K562 (cell line): ENCODE results near the gene PGBD1. TPM values are rescaled to one million over a fixed set of nuclear protein-coding genes. Genes with fewer than 3 reads are reported as not detected.

Experiments used
- ATAC-seq: fragments of 200-7000 bp; cut with Tn5 transposase; 3 replicates; pipeline ENCODE4 v1.9.1; 2020; ENCODE audit warnings: moderate library complexity
- BruUV-seq: library from RNA; stranded (reverse); fragments of 400-500 nt; replicated peaks from 2 replicates; lab custom pipeline; 2021; lab: Mats Ljungman, UMichigan
- CTCF ChIA-PET: fragments of 300-600 bp; formaldehyde crosslinking; extraction: SDS; loops from one replicate; lab custom pipeline; 2021; ENCODE audit warnings: low intra/inter-chr PET ratio; lab: Yijun Ruan, JAX
- POLR2A ChIA-PET: fragments of 300-600, 350-650 bp; sonication (Branson Sonifier 250); formaldehyde crosslinking; extraction: SDS; loops from one replicate; lab custom pipeline; 2021; ENCODE audit warnings: antibody characterized with exemption, inconsistent platforms; lab: Yijun Ruan, JAX
- DNase-seq, 4 experiments: peaks; one replicate each; pipeline versions ENCODE4 v3.0.0 to v3.0.0-alpha.2; 2011 to 2018; ENCODE audit warnings: low spot score in 3 of 4, mixed read lengths in 3 of 4; ENCODE audit errors: extremely low read depth in 1 of 4
- FAIRE-seq: peaks from 2 replicates; lab custom pipeline; 2011; peaks lifted over from hg19 to GRCh38; lab: Jason Lieb, UNC
- H2AFZ ChIP-seq: 2 replicates; pipeline ENCODE4 v1.6.0; 2011; ENCODE audit warnings: low read depth, low read length, control low read depth, inconsistent platforms
- H3K27ac ChIP-seq: fragments of 200-600 bp; 3 replicates; pipeline ENCODE4 v1.8.0; 2011; ENCODE audit warnings: low read depth, mild to moderate bottlenecking, control low read depth, inconsistent platforms, low read length, moderate library complexity, mixed read lengths; ENCODE audit errors: extremely low read depth
- H3K27me3 ChIP-seq, 2 experiments: fragments of 300-600 bp in 1 of 2; 2 replicates in 1 of 2; 3 replicates in 1 of 2; pipeline versions ENCODE4 v1.6.0 to v1.8.0; 2011; ENCODE audit warnings: inconsistent platforms in 2 of 2, low read length in 2 of 2, mild to moderate bottlenecking in 1 of 2, mixed read lengths in 1 of 2, moderate library complexity in 1 of 2; ENCODE audit not compliant: control insufficient read depth in 2 of 2, insufficient read depth in 2 of 2
- H3K36me3 ChIP-seq: fragments of 300-600 bp; 3 replicates; pipeline ENCODE4 v1.8.0; 2011; ENCODE audit warnings: mild to moderate bottlenecking, low read length, inconsistent platforms; ENCODE audit not compliant: control insufficient read depth, insufficient read depth
- H3K4me1 ChIP-seq, 2 experiments: fragments of 200-600 bp in 1 of 2; replicated peaks in 1 of 2; 2 replicates in 1 of 2; 3 replicates in 1 of 2; pipeline versions ENCODE4 v1.5.1 to v1.8.0; 2011; ENCODE audit warnings: inconsistent platforms in 2 of 2, low read length in 2 of 2, mild to moderate bottlenecking in 1 of 2, mixed read lengths in 1 of 2, moderate library complexity in 1 of 2; ENCODE audit not compliant: control insufficient read depth in 2 of 2, insufficient read depth in 2 of 2
- H3K4me2 ChIP-seq: 2 replicates; pipeline ENCODE4 v1.6.1; 2011; ENCODE audit warnings: low read length, control low read depth, inconsistent platforms, mixed read lengths; ENCODE audit not compliant: insufficient read depth
- H3K4me3 ChIP-seq: fragments of 200-600 bp; sonication (generic), shearing (Covaris generic); 2 replicates; pipeline ENCODE4 v1.5.1; 2016; ENCODE audit warnings: control low read depth, inconsistent platforms
- H3K79me2 ChIP-seq: fragments of 200-600 bp; 3 replicates; pipeline ENCODE4 v1.8.0; 2011; ENCODE audit warnings: low read length, inconsistent platforms; ENCODE audit not compliant: control insufficient read depth, insufficient read depth
- H3K9ac ChIP-seq, 2 experiments: 2 replicates each; pipeline versions ENCODE4 v1.6.0 to v1.6.1; 2011; ENCODE audit warnings: low read depth in 2 of 2, low read length in 2 of 2, control low read depth in 1 of 2, inconsistent platforms in 1 of 2, mild to moderate bottlenecking in 1 of 2, mixed read lengths in 1 of 2; ENCODE audit not compliant: insufficient read depth in 1 of 2
- H3K9me1 ChIP-seq: one replicate; pipeline ENCODE4 v1.6.0; 2011; ENCODE audit warnings: inconsistent platforms, mild to moderate bottlenecking, low read length, moderate library complexity; ENCODE audit not compliant: control insufficient read depth, insufficient read depth
- H3K9me3 ChIP-seq: replicated peaks from 2 replicates; pipeline ENCODE4 v1.5.1; 2011; ENCODE audit warnings: low read depth, low read length, inconsistent platforms; ENCODE audit not compliant: control insufficient read depth, insufficient read depth
- H4K20me1 ChIP-seq: replicated peaks from 2 replicates; pipeline ENCODE4 v1.6.1; 2011; ENCODE audit warnings: low read length, inconsistent platforms, mixed read lengths; ENCODE audit not compliant: control insufficient read depth, insufficient read depth
- CBX1 ChIP-seq: sonication (generic); IDR thresholded peaks from 2 replicates; pipeline ENCODE4 v1.6.1; 2016; ENCODE audit warnings: antibody characterized with exemption, low read depth, mild to moderate bottlenecking
- CCNT2 ChIP-seq: IDR thresholded peaks from 2 replicates; pipeline ENCODE4 v1.6.1; 2011; ENCODE audit warnings: borderline replicate concordance, low read depth, mild to moderate bottlenecking, moderate library complexity, mixed read lengths, low read length; ENCODE audit not compliant: insufficient read length; ENCODE audit errors: extremely low read depth
- EP400 ChIP-seq: fragments of 450-650 bp; IDR thresholded peaks from 2 replicates; pipeline ENCODE4 v1.6.1; 2017; ENCODE audit warnings: antibody characterized with exemption, mild to moderate bottlenecking, moderate library complexity
- ETV1 ChIP-seq: fragments of 450-650 bp; conservative IDR thresholded peaks from 2 replicates; pipeline ENCODE4 v1.6.1; 2016; ENCODE audit warnings: missing genetic modification characterization, control low read depth, low read depth, missing compliant biosample characterization
- MCM5 ChIP-seq: fragments of 450-650 bp; IDR thresholded peaks from 2 replicates; pipeline ENCODE4 v1.6.1; 2016; ENCODE audit warnings: low read depth
- NFE2L1 ChIP-seq: fragments of 450-650 bp; IDR thresholded peaks from 2 replicates; pipeline ENCODE4 v1.6.1; 2016; ENCODE audit warnings: missing genetic modification characterization, low read depth, mild to moderate bottlenecking, missing compliant biosample characterization, moderate library complexity, borderline replicate concordance
- NFXL1 ChIP-seq: fragments of 450-650 bp; formaldehyde crosslinking; IDR thresholded peaks from 2 replicates; pipeline ENCODE4 v1.4.0; 2021; ENCODE audit warnings: mild to moderate bottlenecking
- PURB ChIP-seq: sonication (generic); formaldehyde crosslinking; IDR thresholded peaks from 2 replicates; pipeline ENCODE4 v1.9.0; 2021; ENCODE audit warnings: low read depth, mild to moderate bottlenecking, missing genetic modification reagents
- TRIM24 ChIP-seq, 2 experiments: fragments of 450-650 bp; IDR thresholded peaks; 2 replicates each; pipeline ENCODE4 v1.6.1; 2016
- TRIM28 ChIP-seq: fragments of 450-650 bp; IDR thresholded peaks from 2 replicates; pipeline ENCODE4 v1.6.1; 2017
- XRCC3 ChIP-seq: fragments of 450-650 bp; IDR thresholded peaks from 2 replicates; pipeline ENCODE4 v1.6.1; 2017; ENCODE audit warnings: mild to moderate bottlenecking, moderate library complexity
- ZFP1 ChIP-seq: fragments of 450-650 bp; formaldehyde crosslinking; IDR thresholded peaks from 2 replicates; pipeline ENCODE4 v1.4.0; 2020; ENCODE audit warnings: mild to moderate bottlenecking, mixed read lengths
- ZNF584 ChIP-seq: fragments of 200-800 bp; sonication (Bioruptor generic); IDR thresholded peaks from 2 replicates; pipeline ENCODE4 v1.6.1; 2016; ENCODE audit warnings: low read depth, mild to moderate bottlenecking, missing genetic modification characterization, missing compliant biosample characterization
- WGBS: fragments of 100-300 bp; shearing (Covaris generic); methylation state at CpG from one replicate; pipeline ENCODE4 v1.1.6; 2016; ENCODE audit warnings: low coverage, mixed read lengths; ENCODE audit not compliant: insufficient coverage; ENCODE audit errors: missing lambda C conversion rate; 5-methylcytosine and 5-hydroxymethylcytosine counted together
- in situ Hi-C: fragments of 300-500 bp; cut with MboI; formaldehyde crosslinking; loops from 4 replicates; pipeline ENCODE4 v1.15.0; 2018; ENCODE audit warnings: inconsistent platforms, mixed read lengths
- intact Hi-C: fragments of 100-400 bp; cut with micrococcal nuclease; formaldehyde crosslinking; loops from 2 replicates; pipeline ENCODE4 v1.14.2; 2022
- polyA plus RNA-seq, 8 experiments: library from polyadenylated mRNA; depleted of rRNA in 4 of 8; stranded (reverse) in 5 of 8; unstranded in 3 of 8; fragments of >200 nt; fragmentation: Nextera tagmentation in 2 of 8; fragmentation: Illumina TruSeq in 1 of 8; extraction: Ambion mirVana in 2 of 8; extraction: Trizol in 1 of 8; gene quantifications; 2 replicates each; pipeline versions ENCODE4 v1.2.1 to v1.2.3, GENCODE V29; 2011 to 2014; ENCODE audit warnings: inconsistent platforms in 1 of 8, missing spikeins in 1 of 8
- total RNA-seq, 7 experiments: library from RNA; depleted of rRNA in 6 of 7; stranded (reverse); fragments of >200 nt in 6 of 7; fragmentation: Illumina TruSeq in 2 of 7; extraction: Trizol in 2 of 7; gene quantifications; 2 replicates each; pipeline versions ENCODE4 v1.2.1 to v1.2.3, GENCODE V29; 2011 to 2021; ENCODE audit warnings: low replicate concordance in 1 of 7
- TF ChIP-seq, protein P1 (sequence below): fragments of 450-650 bp; IDR thresholded peaks from 2 replicates; pipeline ENCODE4 v1.6.1; 2018; ENCODE audit warnings: mild to moderate bottlenecking, low read depth; ENCODE audit not compliant: partially characterized antibody
- TF ChIP-seq, protein P2 (sequence below): fragments of 450-650 bp; IDR thresholded peaks from 2 replicates; pipeline ENCODE4 v1.6.1; 2016; ENCODE audit warnings: mild to moderate bottlenecking
- TF ChIP-seq, protein P3 (sequence below): fragments of 250-450 bp; sonication (Bioruptor Pico); IDR thresholded peaks from 2 replicates; pipeline ENCODE4 v1.5.1; 2021; ENCODE audit warnings: mild to moderate bottlenecking

PGBD1 gene
- total and polyA plus RNA-seq, 9 of the 15 experiments (the other 6 are each of a cell fraction or from before 2014, with no cell fraction given): 3.3 to 9.0 (median 7.3) TPM

DNA sequence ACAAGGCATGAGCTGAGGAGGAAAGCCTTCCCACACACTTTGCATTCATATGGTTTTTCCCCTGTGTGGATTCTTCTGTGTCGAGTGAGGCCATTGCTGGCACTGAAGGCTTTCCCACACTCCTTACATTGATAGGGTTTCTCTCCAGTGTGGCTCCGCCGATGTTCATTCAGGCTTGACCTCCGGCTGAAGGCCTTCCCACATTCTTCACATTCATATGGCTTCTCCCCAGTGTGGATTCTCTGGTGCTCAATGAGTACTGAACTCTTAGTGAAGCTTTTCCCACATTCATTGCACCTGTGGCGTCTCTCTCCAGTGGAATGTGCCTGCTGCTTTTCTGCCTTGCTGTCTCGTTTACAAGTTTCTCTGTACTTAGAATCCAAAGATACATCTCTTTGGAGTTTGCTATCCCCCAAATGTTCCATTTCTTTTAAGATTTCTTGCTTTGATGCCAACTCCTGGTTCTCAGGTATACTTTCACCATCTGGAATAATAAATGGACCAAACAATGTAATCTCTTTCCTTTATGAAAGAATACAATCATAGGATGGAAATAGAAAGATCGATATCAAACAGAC lies 45.1 kb downstream of the PGBD1 start:
- 73% methylated on average over 7 of the region's 7 CpGs for WGBS
- Histone ChIP-seq H3K9me1 (no peaks in the 10 kb centered on the region), H2AFZ (no peak overlapping the region), H3K4me3 (no peak overlapping the region), H4K20me1 (no peaks in the 10 kb centered on the region), H3K9ac (no peak overlapping the region), H3K9me3 (peaks cover 12% of the 10 kb centered on the region), H3K27ac (no peak overlapping the region), H3K4me1 (peaks cover 0 to 4% of the 10 kb centered on the region in 2 experiments; a peak in 1 of 5 replicates), H3K79me2 (no peaks in the 10 kb centered on the region), H3K36me3 (peaks cover 16% of the 10 kb centered on the region), H3K4me2 (no peak overlapping the region), H3K27me3 (no peaks in the 10 kb centered on the region)
- in situ Hi-C loops: no loop called here
- BruUV-seq: no TSS peak
- intact Hi-C loops: no loop called here
- ChIA-PET CTCF (no interaction called here), POLR2A (interaction anchor here (1.4 kb wide), 1 partner anchor 10 kb away, joined by 7 read pairs; the partner anchor contains the start of gene ZSCAN31)
- ATAC-seq (no peak), DNase-seq (no peak), FAIRE-seq (no peak)
- TF ChIP-seq, protein P1, sequence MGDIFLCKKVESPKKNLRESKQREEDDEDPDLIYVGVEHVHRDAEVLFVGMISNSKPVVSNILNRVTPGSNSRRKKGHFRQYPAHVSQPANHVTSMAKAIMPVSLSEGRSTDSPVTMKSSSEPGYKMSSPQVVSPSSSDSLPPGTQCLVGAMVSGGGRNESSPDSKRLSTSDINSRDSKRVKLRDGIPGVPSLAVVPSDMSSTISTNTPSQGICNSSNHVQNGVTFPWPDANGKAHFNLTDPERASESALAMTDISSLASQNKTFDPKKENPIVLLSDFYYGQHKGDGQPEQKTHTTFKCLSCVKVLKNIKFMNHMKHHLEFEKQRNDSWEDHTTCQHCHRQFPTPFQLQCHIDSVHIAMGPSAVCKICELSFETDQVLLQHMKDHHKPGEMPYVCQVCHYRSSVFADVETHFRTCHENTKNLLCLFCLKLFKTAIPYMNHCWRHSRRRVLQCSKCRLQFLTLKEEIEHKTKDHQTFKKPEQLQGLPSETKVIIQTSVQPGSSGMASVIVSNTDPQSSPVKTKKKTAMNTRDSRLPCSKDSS: peak; percentile 98
- TF ChIP-seq ZNF584 (CRISPR knock-in tag) (no peak), ZFP1 (CRISPR knock-in tag) (no peak), EP400 (peak; percentile 17; the same call in 1 of the 2 replicates), ETV1 (no peak), MCM5 (no peak), CCNT2 (no peak), TRIM24 (IDR thresholded peaks at IDR 0.05) (peak in 1 of 2 experiments; percentile 67; a peak in 2 of 4 replicates), TRIM28 (peak; percentile 100), PURB (no peak), XRCC3 (peak; percentile 97), NFXL1 (CRISPR knock-in tag) (no peak), NFE2L1 (tag) (no peak), CBX1 (peak; percentile 97)
- TF ChIP-seq, protein P2, sequence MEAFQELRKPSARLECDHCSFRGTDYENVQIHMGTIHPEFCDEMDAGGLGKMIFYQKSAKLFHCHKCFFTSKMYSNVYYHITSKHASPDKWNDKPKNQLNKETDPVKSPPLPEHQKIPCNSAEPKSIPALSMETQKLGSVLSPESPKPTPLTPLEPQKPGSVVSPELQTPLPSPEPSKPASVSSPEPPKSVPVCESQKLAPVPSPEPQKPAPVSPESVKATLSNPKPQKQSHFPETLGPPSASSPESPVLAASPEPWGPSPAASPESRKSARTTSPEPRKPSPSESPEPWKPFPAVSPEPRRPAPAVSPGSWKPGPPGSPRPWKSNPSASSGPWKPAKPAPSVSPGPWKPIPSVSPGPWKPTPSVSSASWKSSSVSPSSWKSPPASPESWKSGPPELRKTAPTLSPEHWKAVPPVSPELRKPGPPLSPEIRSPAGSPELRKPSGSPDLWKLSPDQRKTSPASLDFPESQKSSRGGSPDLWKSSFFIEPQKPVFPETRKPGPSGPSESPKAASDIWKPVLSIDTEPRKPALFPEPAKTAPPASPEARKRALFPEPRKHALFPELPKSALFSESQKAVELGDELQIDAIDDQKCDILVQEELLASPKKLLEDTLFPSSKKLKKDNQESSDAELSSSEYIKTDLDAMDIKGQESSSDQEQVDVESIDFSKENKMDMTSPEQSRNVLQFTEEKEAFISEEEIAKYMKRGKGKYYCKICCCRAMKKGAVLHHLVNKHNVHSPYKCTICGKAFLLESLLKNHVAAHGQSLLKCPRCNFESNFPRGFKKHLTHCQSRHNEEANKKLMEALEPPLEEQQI: 0 out of 2 replicates have a peak, but pooled peaks have one; percentile 27
- TF ChIP-seq, protein P3, sequence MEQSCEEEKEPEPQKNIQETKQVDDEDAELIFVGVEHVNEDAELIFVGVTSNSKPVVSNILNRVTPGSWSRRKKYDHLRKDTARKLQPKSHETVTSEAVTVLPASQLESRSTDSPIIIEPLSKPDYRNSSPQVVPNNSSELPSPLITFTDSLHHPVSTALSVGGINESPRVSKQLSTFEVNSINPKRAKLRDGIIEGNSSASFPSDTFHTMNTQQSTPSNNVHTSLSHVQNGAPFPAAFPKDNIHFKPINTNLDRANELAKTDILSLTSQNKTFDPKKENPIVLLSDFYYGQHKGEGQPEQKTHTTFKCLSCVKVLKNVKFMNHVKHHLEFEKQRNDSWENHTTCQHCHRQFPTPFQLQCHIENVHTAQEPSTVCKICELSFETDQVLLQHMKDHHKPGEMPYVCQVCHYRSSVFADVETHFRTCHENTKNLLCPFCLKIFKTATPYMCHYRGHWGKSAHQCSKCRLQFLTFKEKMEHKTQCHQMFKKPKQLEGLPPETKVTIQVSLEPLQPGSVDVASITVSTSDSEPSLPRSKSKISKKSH: peak; percentile 91
